Thyroid gland (tissue), 4 donors: Measurements from ENCODE around the gene UNC50.

Experiments used
- CTCF ChIP-seq, 6 experiments: fragments of 200-600 bp in 3 of 6; fragments of 450-650 bp in 3 of 6; sonication (generic) in 3 of 6; IDR thresholded peaks; one replicate each; pipeline ENCODE4 v1.5.1; 2016 to 2019; ENCODE audit warnings: antibody characterized with exemption in 6 of 6, mild to moderate bottlenecking in 2 of 6, inconsistent platforms in 1 of 6, moderate library complexity in 1 of 6
- POLR2A ChIP-seq, 2 donors: fragments of 450-650 bp; IDR thresholded peaks; one replicate each; pipeline ENCODE4 v1.6.1; 2017; ENCODE audit warnings: antibody characterized with exemption in 2 of 2, mild to moderate bottlenecking in 2 of 2, moderate library complexity in 1 of 2

GRCh38 chr2:98608962-98609604 lies 694 bp downstream of the UNC50 start:
- TF ChIP-seq CTCF (IDR thresholded peaks at IDR 0.05) (no peak), POLR2A (IDR thresholded peaks at IDR 0.05) (no peak)
